Pons (tissue), 1 donor: Measurements from ENCODE around the gene PCNX3.
"Not testable (repeated sequence)": the region's sequence is repeated elsewhere in the genome, so short reads cannot be mapped to it uniquely, and the experiment has no call there.

ENCODE experiments used
- DNase-seq: peaks from one replicate; pipeline ENCODE4 v3.0.0-alpha.2; 2016; ENCODE audit warnings: low spot score

PCNX3 gene

GRCh38 chr11:65655570-65656332 is 40.2 kb downstream of the PCNX3 start:
- DNase-seq: no peak

- DNase-seq: no peak
These were observed 41.9 kb downstream of the PCNX3 start for GRCh38 chr11:65657426-65657825.

GRCh38 chr11:65658174-65659021 is 42.8 kb downstream of the PCNX3 start:
- DNase-seq: no peak

- no peak for DNase-seq
These were observed 44.5 kb downstream of the PCNX3 start for GRCh38 chr11:65660038-65660437.

- DNase-seq: not testable (repeated sequence)
These were observed 45.3 kb downstream of the PCNX3 start for GRCh38 chr11:65660908-65661307.

- DNase-seq: no peak
These were observed 46.1 kb downstream of the PCNX3 start for GRCh38 chr11:65661599-65662246.

GRCh38 chr11:65662247-65662798 is 46.7 kb downstream of the PCNX3 start:
- no peak for DNase-seq

GRCh38 chr11:65662799-65663638 is 47.4 kb downstream of the PCNX3 start, which contains the start of gene RELA:
TSS of gene RELA (minus strand) at chr11:65662916. CDS start at chr11:65662832, 84 bp downstream.
- DNase-seq: peak; percentile 90

- DNase-seq: peak; percentile 72
These were observed 48.1 kb downstream of the PCNX3 start for GRCh38 chr11:65663639-65664200.

GRCh38 chr11:65672180-65672860 is 56.7 kb downstream of the PCNX3 start:
- no peak for DNase-seq

GRCh38 chr11:65672982-65673381 is 57.4 kb downstream of the PCNX3 start:
- DNase-seq: no peak

- DNase-seq: no peak
These were observed 64.7 kb downstream of the PCNX3 start for GRCh38 chr11:65680192-65680743.

GRCh38 chr11:65683480-65683879 is 67.9 kb downstream of the PCNX3 start:
- DNase-seq: not testable (repeated sequence)

- no peak for DNase-seq
These were observed 70.4 kb downstream of the PCNX3 start for GRCh38 chr11:65685981-65686380.
